ENCODE results near the gene AMPD3.

Gene AMPD3

DNA sequence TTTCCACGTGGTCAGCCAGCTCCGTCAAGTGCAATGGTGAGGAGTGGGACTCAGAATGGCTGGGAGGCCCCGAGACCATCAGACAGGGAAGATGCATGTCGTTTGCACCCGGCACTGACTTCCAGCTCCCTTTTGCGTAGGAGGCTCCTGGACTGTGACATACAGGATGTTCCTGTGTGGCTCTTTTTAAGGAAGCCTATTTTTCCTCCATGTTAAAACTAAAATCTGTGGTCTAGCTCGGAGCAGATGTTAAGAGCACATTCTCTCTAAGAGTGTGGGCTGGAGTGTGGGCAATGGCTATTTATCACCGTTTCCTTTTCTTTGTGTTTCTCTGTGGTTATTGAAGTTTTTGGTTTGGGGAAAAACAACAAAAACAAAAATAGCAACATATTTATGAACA lies 40.9 kb upstream of the AMPD3 start:
- Histone ChIP-seq H3K4me3 (peak overlapping the region; percentile 24), H3K27me3 (no peaks in the 10 kb centered on the region), H3K4me2 (peak overlapping the region; percentile 81), H3K9me3 (no peaks in the 10 kb centered on the region), H4K20me1 (no peaks in the 10 kb centered on the region), H3K4me1 (peaks cover 67% of the 10 kb centered on the region), H3K36me3 (no peaks in the 10 kb centered on the region), H3K27ac (peak overlapping the region; percentile 67), H3K9ac (peak overlapping the region; percentile 63; the same call in 1 of the 2 replicates)
- TF ChIP-seq Cebpa-rat (IDR thresholded peaks at IDR 0.05) = no peak

DNA sequence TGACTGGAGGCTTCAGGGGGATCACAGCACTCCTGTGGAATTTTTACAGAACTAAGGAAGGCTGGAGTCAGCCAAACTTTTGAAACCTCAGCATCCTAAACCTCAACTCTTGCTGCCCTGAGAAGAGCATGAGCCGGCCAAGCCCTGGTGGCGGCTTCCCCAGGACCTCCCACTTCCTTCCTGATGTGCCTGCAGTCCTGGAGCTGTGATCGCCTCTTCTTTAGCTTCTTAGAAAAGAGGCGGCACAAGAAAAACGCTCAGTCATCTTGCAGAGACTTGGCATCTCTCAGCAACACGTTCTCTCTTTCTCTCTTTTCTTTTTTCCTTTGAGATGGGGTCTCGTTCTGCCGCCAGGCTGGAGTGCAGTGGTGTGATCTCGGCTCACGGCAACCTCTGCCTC lies 40.4 kb upstream of the AMPD3 start:
- H3K4me2 ChIP-seq = peak overlapping the region; percentile 81

DNA sequence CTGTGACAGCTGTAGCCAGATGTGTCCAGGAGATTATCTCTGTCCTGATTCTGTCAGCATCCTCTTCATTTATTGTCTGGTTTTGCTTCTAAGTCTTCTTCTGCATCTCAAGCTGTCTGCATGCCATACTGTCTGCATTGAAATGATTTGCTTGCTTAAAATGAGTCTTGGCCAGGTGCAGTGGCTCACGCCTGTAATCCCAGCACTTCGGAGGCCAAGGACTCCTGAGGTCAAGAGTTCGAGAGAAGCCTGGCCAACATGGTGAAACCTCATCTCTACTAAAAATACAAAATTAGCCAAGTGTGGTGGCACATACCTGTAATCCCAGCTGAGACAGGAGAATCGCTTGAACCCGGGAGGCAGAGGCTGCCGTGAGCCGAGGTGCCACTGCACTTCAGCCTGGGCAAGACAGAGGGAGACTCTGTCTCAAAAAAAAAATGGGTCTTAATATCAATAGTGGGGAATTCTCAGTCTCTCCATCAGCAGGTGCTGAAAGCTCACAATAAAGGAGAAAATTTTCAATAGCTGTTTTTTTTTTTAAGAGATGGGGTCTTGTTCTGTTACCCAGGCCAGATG lies 39.2 kb upstream of the AMPD3 start:
- Histone ChIP-seq H3K9me3 (no peaks in the 10 kb centered on the region), H4K20me1 (no peaks in the 10 kb centered on the region), H3K4me2 (peak overlapping the region; percentile 81), H3K4me1 (peaks cover 55% of the 10 kb centered on the region), H3K4me3 (no peak overlapping the region), H3K36me3 (no peaks in the 10 kb centered on the region), H3K9ac (no peak overlapping the region), H3K27ac (peak overlapping the region; percentile 67; the same call in 1 of the 2 replicates), H3K27me3 (no peaks in the 10 kb centered on the region)
- TF ChIP-seq Cebpa-rat (IDR thresholded peaks at IDR 0.05) = no peak

More for the DNA sequence above, 40.4 kb upstream of the AMPD3 start:
- no peaks in the 10 kb centered on the region for H3K36me3 ChIP-seq
- no peaks in the 10 kb centered on the region for H3K9me3 ChIP-seq
- H3K4me3 ChIP-seq = peak overlapping the region; percentile 24
- peak overlapping the region; percentile 67 for H3K27ac ChIP-seq
- no peaks in the 10 kb centered on the region for H3K27me3 ChIP-seq
- H3K4me1 ChIP-seq = peaks cover 63% of the 10 kb centered on the region
- peak overlapping the region; percentile 63; the same call in 1 of the 2 replicates for H3K9ac ChIP-seq
- no peaks in the 10 kb centered on the region for H4K20me1 ChIP-seq
- no peak for TF ChIP-seq Cebpa-rat (IDR thresholded peaks at IDR 0.05)

DNA sequence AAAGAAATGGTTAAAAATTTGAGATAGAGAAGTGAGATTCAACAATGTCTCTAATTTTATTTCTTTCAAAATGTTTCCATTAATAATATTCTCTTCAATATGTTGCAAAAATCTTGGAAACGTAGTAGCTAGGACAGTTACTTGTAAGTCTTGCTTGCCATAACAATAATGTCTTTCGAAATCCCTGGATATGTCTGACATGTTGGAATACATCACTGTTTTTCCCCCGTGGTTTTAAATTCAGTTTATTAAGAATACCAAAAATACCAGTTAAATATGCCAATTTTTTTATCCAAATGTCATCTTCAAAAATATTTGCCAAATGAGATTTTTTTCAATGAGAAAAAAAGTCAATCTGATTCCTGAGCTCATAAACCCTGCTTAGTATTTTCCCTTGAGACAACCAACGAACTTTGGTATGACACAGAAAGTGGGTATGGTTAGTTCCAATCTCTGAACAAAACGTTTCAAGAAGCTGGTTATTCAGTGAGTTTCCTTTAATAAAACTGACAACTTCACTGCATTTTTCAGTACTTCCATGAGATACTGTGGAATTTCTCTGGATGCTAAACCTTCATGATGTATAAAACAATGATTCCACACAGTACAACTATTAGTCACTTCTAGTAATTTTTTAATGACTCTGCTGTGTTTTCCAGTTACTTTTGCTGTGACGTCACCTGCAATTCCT lies 36.7 kb upstream of the AMPD3 start:
- Histone ChIP-seq H4K20me1 (no peaks in the 10 kb centered on the region), H3K4me3 (no peak overlapping the region), H3K9me3 (no peaks in the 10 kb centered on the region), H3K36me3 (no peaks in the 10 kb centered on the region), H3K27me3 (no peaks in the 10 kb centered on the region), H3K9ac (no peak overlapping the region), H3K4me2 (0 out of 2 replicates have a peak overlapping the region, but pooled peaks have one; percentile 1), H3K27ac (no peak overlapping the region), H3K4me1 (peaks cover 47% of the 10 kb centered on the region)
- no peak for TF ChIP-seq Cebpa-rat (IDR thresholded peaks at IDR 0.05)

DNA sequence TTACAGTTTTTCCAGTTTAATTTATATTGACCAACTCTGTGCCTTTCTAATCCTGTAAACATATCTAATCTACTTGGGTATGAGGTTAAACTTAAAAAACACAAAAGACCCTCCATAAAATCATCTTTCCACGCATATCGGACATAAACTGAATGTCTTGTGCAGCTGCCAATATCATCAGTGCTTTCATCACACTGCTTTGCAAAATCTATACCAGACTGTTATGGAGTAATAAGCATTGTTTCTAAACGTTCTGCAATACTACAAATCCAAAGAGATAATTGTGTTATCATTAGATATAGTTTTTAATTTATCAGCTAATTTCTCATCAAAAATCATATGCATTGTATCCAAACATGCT lies 36.1 kb upstream of the AMPD3 start:
- TF ChIP-seq Cebpa-rat (IDR thresholded peaks at IDR 0.05) = no peak
- Histone ChIP-seq H4K20me1 (no peaks in the 10 kb centered on the region), H3K27ac (no peak overlapping the region), H3K9ac (no peak overlapping the region), H3K4me3 (no peak overlapping the region), H3K4me1 (peaks cover 42% of the 10 kb centered on the region), H3K4me2 (0 out of 2 replicates have a peak overlapping the region, but pooled peaks have one; percentile 1), H3K9me3 (no peaks in the 10 kb centered on the region), H3K36me3 (no peaks in the 10 kb centered on the region), H3K27me3 (no peaks in the 10 kb centered on the region)

DNA sequence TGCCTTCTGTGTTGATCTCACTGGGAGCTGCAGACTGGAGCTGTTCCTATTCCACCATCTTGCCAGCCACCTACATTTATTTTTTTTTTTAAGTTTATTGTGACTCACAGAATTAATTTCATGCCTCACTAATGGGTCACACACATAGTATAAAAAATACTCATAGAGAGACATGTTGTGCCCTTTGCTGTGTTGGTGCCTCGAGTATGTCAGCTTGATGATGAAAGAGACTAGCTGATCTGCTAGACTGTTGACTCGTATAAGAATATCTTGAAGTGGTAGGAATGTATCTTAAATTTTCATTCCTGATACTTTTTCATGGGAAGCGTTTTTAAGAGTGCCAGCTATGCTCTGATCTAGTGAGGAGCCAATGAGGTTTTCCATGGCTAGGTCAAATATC lies 28.6 kb upstream of the AMPD3 start:
- no peaks in the 10 kb centered on the region for H3K27me3 ChIP-seq
- H3K9ac ChIP-seq = no peak overlapping the region
- H3K36me3 ChIP-seq = no peaks in the 10 kb centered on the region
- TF ChIP-seq Cebpa-rat (IDR thresholded peaks at IDR 0.05) = no peak
- H3K4me3 ChIP-seq = no peak overlapping the region
- H3K4me2 ChIP-seq = no peak overlapping the region
- H3K27ac ChIP-seq = no peak overlapping the region
- H3K4me1 ChIP-seq = no peaks in the 10 kb centered on the region
- H4K20me1 ChIP-seq = no peaks in the 10 kb centered on the region
- H3K9me3 ChIP-seq = peaks cover 17% of the 10 kb centered on the region

DNA sequence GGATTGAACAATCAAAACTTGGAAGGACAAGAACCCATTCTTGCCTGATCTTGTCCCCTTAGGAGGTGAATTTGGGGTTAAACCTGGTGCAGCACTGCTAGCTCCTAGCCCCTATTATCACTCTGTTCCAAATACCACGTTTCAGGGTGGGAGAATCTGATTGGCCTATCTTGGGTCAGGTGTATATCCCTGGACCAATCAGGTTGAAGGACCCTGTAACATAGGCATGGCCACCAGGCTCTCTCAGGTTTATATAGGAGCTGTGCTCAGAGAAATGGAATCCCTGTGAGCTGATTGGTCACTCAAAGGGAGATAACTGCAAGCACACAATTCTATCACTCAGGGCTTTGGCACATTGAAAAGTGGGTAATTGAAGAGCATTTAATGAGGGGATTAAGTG lies 26.6 kb upstream of the AMPD3 start:
- no peak for TF ChIP-seq Cebpa-rat (IDR thresholded peaks at IDR 0.05)
- H3K4me3 ChIP-seq = no peak overlapping the region
- H3K9ac ChIP-seq = no peak overlapping the region

DNA sequence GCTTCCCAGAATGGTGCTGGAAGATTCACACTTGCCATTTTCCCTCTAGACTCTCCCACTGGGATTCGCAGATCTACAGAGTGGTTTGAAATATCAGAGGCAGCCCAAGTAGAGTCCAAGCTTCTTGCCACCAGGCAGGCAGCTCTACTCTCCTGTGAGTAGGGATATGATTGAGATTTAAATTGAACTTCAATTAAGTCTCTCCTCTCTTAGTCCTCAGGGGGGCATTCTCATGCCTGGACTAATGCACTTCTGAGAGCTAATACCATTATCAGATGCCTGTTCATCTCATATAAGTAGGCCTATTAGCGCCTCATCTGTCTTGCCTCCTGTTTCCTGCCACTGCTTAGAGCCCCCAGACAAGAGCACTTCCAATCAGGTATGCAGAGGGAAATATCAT lies 25.5 kb upstream of the AMPD3 start:
- no peak for TF ChIP-seq Cebpa-rat (IDR thresholded peaks at IDR 0.05)
- Histone ChIP-seq H3K36me3 (no peaks in the 10 kb centered on the region), H3K9ac (no peak overlapping the region)

More for the DNA sequence above, 26.6 kb upstream of the AMPD3 start:
- Histone ChIP-seq H3K27me3 (no peaks in the 10 kb centered on the region), H3K4me2 (no peak overlapping the region), H3K27ac (no peak overlapping the region), H3K4me1 (no peaks in the 10 kb centered on the region), H3K36me3 (no peaks in the 10 kb centered on the region), H3K9me3 (peaks cover 17% of the 10 kb centered on the region), H4K20me1 (no peaks in the 10 kb centered on the region)

DNA sequence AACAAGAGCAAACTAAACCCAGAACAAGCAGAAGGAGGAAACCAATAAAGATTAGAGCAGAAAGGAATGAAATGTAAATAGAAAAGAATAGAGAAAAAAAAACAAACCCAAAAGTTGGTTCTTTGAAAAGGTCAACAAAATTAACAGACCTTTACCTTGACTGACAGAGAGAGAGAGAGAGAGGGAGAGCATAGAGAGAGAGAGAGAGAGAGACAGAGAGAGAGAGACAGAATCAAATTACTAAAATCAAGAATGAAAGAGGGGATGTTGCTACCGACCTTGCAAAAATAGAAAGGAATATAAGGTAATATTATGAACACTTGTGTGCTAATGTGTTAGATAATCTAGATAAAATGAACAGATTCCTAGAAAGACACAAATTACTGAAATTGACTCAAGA lies 22.6 kb upstream of the AMPD3 start:
- Histone ChIP-seq H3K9ac (no peak overlapping the region), H3K27ac (no peak overlapping the region), H3K4me2 (no peak overlapping the region), H3K4me3 (no peak overlapping the region), H3K36me3 (no peaks in the 10 kb centered on the region), H3K27me3 (no peaks in the 10 kb centered on the region), H3K9me3 (no peaks in the 10 kb centered on the region), H3K4me1 (peaks cover 6% of the 10 kb centered on the region), H4K20me1 (no peaks in the 10 kb centered on the region)
- no peak for TF ChIP-seq Cebpa-rat (IDR thresholded peaks at IDR 0.05)

More for the DNA sequence above, 25.5 kb upstream of the AMPD3 start:
- no peaks in the 10 kb centered on the region for H4K20me1 ChIP-seq
- H3K27ac ChIP-seq = no peak overlapping the region
- H3K9me3 ChIP-seq = peaks cover 17% of the 10 kb centered on the region
- H3K4me3 ChIP-seq = no peak overlapping the region
- H3K4me2 ChIP-seq = no peak overlapping the region
- H3K27me3 ChIP-seq = no peaks in the 10 kb centered on the region
- H3K4me1 ChIP-seq = no peaks in the 10 kb centered on the region

DNA sequence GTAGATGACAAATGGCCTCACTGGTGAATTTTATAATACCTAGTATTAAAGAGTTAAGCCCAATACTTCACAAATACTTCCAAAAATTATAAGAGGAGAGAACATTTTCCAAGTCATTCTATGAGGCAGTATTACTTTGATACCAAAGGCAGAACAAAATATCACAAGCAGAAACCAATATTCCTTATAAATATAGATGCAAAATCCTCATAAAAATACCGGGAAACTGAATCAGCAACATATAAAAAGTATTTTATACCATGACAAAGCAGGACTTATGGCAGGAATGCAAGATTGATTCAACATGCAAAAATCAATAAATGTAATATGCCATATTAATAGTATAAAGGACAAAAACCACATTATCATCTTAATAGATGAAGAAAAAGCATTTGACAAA lies 22.1 kb upstream of the AMPD3 start:
- no peak for TF ChIP-seq Cebpa-rat (IDR thresholded peaks at IDR 0.05)
- peaks cover 6% of the 10 kb centered on the region for H3K4me1 ChIP-seq
- no peak overlapping the region for H3K27ac ChIP-seq
- no peaks in the 10 kb centered on the region for H3K9me3 ChIP-seq
- H3K9ac ChIP-seq = no peak overlapping the region
- H3K27me3 ChIP-seq = no peaks in the 10 kb centered on the region
- H3K36me3 ChIP-seq = no peaks in the 10 kb centered on the region
- H3K4me2 ChIP-seq = no peak overlapping the region
- no peaks in the 10 kb centered on the region for H4K20me1 ChIP-seq
- no peak overlapping the region for H3K4me3 ChIP-seq

Data from BLaER1 (cell line).